Astrocyte of the cerebellum (primary cell): ENCODE results near the gene CNDP2.

Experiments used
- DNase-seq: peaks from one replicate; pipeline ENCODE4 v3.0.0-alpha.2; 2011; ENCODE audit warnings: low read depth
- H3K4me3 ChIP-seq: 2 replicates; pipeline ENCODE4 v1.5.1; 2011; ENCODE audit warnings: mild to moderate bottlenecking, low read depth, low read length, moderate library complexity
- CTCF ChIP-seq: IDR thresholded peaks from 2 replicates; pipeline ENCODE4 v1.5.1; 2012; ENCODE audit warnings: low read length, low read depth, moderate library complexity, mild to moderate bottlenecking; ENCODE audit errors: missing control alignments
- in situ Hi-C: cut with HindIII; loops from 2 replicates; pipeline ENCODE4 v1.10.0; 2017; ENCODE audit warnings: low sequenced_read_pairs

Gene CNDP2

GRCh38 chr18:74503137-74503536 is 7.0 kb downstream of the CNDP2 start:
- TF ChIP-seq CTCF: no peak
- H3K4me3 ChIP-seq: no peak overlapping the region
- no peak for DNase-seq
- in situ Hi-C loops: no loop called here

GRCh38 chr18:74505776-74506175 is 9.6 kb downstream of the CNDP2 start:
- in situ Hi-C loops: no loop called here
- DNase-seq: no peak
- no peak for TF ChIP-seq CTCF
- no peak overlapping the region for H3K4me3 ChIP-seq

- no peak overlapping the region for H3K4me3 ChIP-seq
- in situ Hi-C loops: no loop called here
- peak; percentile 72 for DNase-seq
- no peak for TF ChIP-seq CTCF
Observed at GRCh38 chr18:74506448-74507084, 10.4 kb downstream of the CNDP2 start.

- DNase-seq: no peak
- no peak for TF ChIP-seq CTCF
- in situ Hi-C loops: no loop called here
- no peak overlapping the region for H3K4me3 ChIP-seq
Observed at GRCh38 chr18:74507097-74507881, 11.1 kb downstream of the CNDP2 start.

GRCh38 chr18:74507927-74508326 is 11.8 kb downstream of the CNDP2 start:
- no peak for TF ChIP-seq CTCF
- in situ Hi-C loops: no loop called here
- no peak for DNase-seq
- H3K4me3 ChIP-seq: no peak overlapping the region

GRCh38 chr18:74508366-74508765 is 12.2 kb downstream of the CNDP2 start:
- no peak for DNase-seq
- no peak overlapping the region for H3K4me3 ChIP-seq
- no peak for TF ChIP-seq CTCF
- in situ Hi-C loops: no loop called here
